HG03280 (cell line): ENCODE measurements around the gene TAS2R50.
"Not testable (repeated sequence)": the region's sequence is repeated elsewhere in the genome, so short reads cannot be mapped to it uniquely, and the experiment has no call there.

Source experiments
- ATAC-seq: cut with Tn5 transposase; IDR thresholded peaks from one replicate; pipeline ENCODE4 v1.9.1; 2021; ENCODE audit warnings: mild to moderate bottlenecking, moderate library complexity; ENCODE audit not compliant: unreplicated experiment

The TAS2R50 gene, protein sequence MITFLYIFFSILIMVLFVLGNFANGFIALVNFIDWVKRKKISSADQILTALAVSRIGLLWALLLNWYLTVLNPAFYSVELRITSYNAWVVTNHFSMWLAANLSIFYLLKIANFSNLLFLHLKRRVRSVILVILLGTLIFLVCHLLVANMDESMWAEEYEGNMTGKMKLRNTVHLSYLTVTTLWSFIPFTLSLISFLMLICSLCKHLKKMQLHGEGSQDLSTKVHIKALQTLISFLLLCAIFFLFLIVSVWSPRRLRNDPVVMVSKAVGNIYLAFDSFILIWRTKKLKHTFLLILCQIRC

DNA sequence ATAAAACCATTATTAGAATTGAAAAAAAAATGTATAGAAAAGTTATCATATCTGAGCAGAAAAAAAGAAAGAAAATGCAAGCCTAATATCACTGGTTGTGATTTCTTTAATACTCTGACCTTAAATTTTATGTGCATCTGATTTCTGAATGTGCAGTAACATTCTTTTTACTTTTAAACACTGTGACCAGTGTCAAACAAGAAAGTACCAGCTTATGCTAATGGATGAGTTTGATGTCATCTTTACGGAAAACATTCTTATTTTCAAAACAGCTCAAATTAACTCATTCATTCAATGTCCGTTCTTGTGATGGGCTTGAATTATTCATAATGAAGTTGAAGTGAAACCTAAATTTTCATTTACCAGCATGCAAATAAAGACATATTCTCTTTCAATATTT, at the start of gene TAS2R50:
TSS of gene TAS2R50 (minus strand) at position 101 of the 400 bp plus-strand sequence. CDS start at position 49, 52 bp downstream.
- no peak for ATAC-seq

DNA sequence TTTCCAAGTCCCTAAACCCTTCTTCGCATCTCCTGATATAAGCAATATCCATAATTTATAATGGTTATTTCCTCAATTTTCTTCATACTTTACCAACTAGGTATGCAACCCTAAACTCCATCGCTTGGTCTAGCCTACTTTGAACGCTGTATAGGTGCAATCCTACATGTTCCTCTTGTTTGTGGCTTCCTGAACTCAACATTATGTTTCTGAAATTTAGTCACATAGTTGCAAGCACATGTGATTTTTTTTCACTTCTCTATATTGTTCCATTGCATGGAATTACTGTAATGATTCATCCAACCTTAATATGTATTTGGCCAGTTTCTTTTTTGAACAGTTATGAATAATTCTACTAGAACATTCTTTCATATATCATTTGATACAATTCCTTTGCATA, 47.2 kb upstream of the TAS2R50 start:
- not testable (repeated sequence) for ATAC-seq

DNA sequence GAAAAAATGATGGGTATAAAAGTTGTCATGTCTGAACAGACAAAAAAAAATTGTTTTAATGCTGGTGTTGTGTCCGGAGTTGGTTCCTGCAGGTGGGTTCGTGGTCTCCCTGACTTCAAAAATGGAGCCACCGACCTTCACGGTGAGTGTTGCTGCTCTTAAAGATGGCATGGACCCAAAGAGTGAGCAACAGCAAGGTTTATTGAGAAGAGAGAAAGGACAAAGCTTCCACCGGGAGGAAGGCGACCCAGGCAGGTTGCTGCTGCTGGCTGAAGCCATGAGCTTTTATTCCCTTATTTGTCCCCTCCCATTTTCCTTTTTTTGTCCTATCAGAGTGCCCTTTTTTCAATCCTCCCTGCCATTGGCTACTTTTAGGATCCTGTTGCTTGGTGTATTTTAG, 44.6 kb upstream of the TAS2R50 start, which contains the start of gene TAS2R31:
TSS of gene TAS2R31 (minus strand) at position 101 of the 400 bp plus-strand sequence. CDS start at position 29, 72 bp downstream.
- ATAC-seq: no peak

DNA sequence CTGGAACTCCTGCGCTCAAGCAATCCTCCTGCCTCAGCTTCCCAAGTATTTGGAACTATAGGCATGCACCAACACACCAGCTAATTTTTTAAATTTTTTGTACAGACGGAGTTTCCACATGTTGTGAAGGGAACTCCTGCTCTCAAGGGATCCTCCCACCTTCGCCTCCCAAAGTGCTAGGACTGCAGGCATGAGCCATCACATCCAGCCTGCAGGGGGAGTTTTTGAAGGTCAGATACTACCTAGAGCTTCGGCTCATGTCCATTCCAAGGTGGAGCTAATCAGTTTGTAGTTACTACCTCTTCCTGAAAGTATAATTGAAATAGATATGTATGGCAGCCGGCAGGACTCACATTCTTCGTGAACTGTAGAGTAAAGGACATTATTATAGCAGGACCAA, 39.4 kb upstream of the TAS2R50 start:
- no peak for ATAC-seq

DNA sequence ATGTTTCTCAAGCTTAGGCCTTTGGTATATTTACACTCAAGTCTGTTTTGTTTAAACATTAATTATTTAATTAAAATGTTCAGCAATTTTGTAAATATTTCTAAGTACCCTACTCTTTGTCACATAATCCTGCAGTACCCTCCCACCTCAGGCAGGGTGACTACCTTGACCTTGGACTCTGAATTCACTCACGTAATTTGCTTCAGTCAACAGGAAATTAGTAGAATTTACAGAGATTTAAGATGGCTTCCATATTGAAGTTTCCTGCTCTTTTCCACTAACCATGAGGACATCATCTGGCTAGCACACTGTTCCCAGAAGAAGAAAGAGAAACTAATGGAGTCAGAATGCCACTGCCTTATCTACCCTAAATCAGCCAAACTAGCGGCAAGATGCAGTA, 36.7 kb upstream of the TAS2R50 start:
- ATAC-seq: no peak

DNA sequence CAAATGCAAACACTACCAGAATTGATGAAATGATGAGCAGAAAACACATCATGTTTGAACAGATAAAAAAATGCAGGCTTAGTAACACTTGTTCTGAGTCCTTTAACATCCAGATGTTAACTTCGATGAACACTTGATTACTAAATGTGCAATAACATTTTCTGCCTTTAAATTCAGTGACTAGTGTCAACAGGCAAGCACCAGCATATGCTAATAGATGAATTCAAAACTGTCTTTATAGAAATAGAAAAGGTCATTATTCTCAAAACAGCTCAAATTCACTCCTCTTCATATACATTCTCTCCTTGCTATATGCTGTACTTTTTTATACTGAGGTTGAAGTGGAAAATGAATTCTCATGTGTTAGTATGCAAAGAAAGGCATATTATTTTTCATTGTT, 35.8 kb upstream of the TAS2R50 start, which contains the start of gene TAS2R19:
TSS of gene TAS2R19 (minus strand) at position 101 of the 400 bp plus-strand sequence. CDS start at position 52, 49 bp downstream.
- no peak for ATAC-seq

DNA sequence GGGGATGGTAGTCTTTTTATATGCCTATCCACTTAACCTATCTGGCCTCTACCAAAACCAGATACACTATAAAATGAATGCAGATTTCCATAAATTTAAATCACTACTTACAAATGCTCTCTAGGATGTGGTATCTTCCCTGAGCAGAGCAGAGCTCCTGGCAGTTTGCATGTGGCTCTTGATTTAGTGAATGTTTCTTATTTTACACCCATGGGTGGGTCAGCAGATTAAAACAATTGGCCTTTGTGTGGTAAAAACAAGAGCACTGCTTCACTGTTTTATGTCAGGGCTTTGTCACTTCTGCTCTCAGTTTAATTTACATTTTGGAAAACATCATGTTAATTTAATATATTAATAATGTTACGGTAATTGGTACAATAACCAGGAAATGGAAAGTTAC, 30.2 kb upstream of the TAS2R50 start:
- ATAC-seq: no peak

DNA sequence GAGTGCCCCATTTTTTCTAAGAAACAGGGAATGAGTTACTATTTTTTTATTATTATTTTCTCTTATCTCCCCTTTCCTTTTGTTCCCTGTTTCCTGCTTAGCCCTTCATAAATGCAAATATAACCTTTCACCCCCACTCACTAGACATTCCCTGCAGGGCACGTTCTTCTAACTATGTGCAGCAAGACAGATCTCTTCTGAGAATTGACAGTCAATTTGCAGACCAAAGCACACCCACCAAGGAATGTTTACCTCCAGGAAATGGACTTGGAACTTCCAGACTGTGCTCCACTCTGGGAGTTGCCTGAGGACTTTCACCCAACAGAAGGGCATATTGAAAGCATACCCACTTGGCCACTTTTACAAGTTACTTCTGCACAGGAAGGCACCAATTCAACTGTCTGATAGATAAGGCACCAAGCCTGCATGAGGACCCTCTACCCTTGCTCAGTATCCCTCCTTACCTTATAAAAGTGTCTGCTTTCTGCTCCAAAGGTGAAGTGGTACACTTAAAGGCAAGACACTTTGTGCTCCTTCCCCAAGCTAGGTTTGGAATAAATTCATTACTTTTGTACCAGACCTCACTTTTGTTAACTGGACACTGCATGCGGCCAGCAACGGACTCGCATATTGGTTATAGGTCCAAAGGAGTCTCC, 29.2 kb upstream of the TAS2R50 start:
- ATAC-seq: no peak

DNA sequence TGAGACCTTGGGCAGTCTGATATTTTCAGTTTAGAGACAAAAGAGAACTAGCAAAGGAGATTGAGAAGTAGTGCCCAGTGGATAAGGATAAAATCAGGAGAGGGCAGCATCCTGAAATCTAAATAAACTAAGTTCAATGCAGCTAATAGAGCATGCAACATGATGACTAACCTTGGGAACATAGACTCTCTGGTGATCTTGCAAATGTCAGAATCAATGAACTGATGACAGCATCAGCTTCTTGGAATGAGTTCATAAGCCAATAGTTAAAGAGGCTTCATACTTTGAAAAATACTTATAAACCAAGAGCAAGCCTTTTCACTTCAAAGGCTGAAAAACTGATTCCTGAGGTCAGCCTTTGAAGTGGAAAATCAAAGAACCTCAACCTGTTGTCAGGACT, 27.5 kb upstream of the TAS2R50 start:
- no peak for ATAC-seq

DNA sequence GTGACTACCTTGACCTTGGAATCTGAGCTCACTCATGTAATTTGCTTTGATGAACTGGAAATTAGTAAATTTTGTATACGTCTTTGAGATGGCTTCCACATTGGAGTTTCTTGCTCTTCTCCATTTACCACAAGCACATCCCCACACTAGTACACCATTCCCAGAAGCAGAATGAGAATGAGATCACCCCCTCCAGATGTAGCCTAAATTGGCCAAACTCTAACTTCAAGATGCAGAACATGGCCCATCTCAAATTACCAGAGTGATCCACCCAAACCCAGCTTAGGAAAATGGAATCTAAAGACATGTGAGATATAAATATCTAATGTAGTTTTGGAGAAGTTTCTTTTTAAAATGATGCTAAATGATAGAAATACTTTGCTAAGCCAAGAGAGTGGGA, 20.9 kb upstream of the TAS2R50 start:
- no peak for ATAC-seq

DNA sequence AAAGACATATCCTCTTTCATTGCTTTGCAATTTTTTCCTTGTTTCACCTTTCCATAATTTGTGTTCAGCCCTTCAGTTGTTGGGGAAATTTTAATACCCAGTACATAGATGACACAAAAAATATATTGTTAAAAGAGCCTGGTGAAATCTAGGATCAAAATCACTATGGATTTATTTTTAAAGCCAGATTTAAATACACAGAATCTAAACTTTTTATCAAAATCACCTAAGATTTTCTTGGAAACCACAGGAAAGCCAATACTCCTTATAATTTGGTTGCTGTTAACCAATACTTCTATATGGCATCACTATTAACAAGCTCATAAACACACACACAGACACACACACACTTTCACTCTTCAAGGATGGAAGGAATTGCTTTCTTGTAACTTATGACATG, 11.5 kb upstream of the TAS2R50 start, which contains the start of gene TAS2R20:
TSS of gene TAS2R20 (minus strand) at position 101 of the 400 bp plus-strand sequence. CDS start 429 bp downstream, outside the sequence.
- ATAC-seq: no peak

DNA sequence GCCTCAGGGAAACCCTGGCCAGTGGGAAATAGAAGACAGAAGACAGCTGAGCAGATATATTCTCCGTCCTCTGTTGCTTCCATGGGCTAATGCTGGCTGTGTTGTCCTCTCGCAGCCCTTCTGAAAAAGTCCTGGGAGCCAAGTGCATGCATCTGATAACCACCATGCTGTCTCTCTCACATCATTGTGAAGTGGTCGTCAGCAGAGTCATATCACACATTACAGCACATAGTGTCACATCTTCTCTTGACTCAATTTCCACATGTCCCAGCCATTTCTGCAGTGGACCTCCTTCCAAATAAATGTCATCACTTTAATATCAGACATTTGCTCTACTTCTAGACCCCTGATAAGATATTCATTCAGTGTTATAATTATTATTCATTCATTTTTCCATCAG, 7.6 kb upstream of the TAS2R50 start:
- ATAC-seq: no peak

DNA sequence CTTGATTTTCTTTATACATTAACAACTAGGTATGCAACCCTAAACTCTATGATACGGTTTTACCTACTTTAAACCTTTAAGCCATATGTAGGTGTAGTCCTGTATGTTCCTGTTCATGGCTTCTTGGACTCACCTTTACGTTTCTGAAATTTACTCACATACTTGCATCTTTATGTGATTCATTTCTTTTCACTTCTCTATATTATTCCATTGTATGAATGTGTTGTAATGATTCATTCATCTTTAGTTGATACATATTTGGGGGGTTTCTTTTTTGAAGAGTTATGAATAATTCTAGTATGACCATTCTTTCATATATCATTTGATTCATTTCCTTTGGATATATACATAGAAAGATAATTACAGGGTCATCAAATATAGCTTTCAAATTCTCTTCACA, 2.4 kb upstream of the TAS2R50 start:
- no peak for ATAC-seq

DNA sequence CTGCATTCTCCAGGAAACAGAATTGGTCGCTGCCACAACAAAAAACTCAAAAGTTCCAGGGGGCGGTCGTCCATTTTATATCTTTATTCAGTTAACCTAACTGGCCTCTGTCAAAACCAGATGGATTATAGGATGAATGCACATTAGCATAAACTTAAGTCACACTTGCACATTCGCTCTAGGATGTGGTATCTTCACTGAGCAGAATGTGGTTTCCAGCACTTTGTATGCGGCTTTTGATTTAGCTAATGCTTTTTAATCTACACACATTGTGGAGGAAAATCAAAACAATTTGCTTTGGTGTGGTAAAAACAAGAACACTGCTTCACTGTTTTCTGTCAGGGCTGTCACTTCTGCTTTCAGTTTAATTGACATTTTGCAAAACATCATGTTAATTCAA, 4.5 kb downstream of the TAS2R50 start:
- no peak for ATAC-seq

DNA sequence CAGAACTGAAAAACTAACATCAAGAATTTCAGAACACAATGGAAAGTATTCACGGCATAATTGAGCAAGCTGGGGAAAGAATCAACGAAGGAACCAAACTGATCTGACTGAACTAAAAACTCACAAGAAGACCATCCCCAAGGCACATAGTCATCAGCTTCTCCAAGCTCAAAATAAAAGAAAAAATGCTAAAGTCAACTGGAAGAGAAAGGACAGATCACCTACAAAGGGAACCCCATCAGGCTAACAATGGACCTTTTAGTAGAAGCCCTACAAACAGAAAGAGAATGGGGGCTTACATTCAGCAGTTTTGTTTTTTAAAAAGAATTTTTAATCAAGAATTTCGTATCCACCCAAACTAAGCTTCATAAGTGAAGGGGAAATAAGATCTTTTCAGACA, 11.7 kb downstream of the TAS2R50 start:
- ATAC-seq: no peak

DNA sequence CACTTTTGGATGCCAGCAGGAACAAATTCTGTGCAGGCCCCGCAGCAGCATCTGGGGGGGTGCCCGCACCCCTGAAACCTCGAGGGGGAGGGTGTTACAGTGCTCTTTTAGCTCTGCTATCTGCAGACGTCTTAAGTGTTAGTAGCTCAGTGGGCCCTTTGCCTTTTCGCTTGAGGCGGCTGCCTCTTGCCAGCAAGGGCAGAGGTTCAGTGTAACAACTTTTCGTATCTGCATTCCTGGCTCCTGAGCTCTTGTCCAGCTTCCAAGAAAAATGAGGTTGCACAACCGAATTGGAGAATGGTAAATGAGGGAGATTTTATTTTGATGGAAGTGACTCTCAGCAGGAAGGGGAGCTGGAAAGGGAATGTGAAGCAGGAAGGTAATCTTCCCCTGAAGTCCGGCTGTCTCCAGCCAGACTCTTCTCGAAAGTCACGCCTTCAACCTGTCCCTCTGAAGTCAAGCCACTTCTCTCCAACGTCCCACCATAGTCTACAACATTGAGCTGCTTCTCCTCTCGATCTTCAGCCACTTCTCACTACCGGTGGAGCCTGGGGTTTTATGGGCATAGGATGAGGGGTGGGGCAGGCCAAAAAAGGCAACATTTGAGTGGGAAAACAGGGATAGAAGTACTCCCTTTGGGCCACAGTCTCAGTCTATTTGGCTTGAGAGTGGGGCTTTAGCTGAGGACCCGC, 17.8 kb downstream of the TAS2R50 start:
- no peak for ATAC-seq

DNA sequence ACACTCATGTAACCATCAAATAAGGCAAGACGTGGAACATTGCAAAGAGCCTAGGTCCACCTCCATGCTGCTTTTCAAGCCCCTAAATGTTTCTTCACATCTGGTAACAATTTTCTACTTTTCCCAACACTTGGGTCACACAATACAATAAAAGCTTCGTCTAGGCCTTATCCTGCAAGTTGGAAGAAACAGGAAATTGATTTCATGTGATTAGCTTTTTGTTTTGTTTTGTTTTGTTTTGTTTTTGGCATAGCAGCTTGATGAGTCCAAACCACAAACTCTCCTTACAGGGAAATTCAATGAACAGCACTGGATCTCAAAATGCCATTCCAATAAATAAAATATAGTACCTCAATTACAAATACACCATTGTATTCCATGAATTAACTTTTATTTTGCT, 19.3 kb downstream of the TAS2R50 start:
- ATAC-seq: no peak

DNA sequence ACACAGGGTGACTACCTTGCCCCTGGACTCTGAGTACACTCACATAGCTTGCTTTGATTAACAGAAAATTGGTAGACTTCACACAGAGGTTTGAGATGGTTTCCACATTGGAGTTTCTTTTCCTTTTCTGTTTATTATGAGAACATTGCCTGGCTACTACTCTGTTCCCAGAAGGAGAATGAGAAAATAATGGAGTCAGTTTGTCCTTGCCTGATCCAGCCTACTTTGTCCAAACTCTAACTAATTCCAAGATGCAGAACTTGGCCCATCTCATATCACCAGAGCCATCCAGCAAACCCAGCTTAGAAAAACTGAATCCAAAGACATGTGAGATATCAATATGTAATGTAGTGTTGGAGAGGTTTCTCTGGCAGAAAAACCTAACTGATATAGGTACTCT, 20.4 kb downstream of the TAS2R50 start:
- ATAC-seq: no peak

DNA sequence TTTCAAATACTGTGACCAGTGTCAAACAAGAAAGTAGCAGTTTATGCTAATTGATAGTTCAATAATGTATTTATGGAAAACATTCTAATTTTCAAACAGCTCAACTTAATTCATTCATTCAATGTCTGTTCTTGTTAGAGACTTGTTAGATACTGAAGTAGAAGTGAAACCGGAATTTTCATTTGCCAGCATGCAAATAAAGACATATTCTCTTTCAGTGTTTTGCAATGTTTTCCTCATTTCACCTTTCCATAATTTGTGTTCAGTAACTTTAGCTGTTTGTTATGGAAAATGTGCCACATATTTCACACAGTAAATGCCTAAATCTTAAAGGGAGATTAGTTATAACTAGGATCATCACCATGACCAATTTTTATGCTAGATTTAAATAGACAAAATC, 21.2 kb downstream of the TAS2R50 start:
- ATAC-seq: no peak

DNA sequence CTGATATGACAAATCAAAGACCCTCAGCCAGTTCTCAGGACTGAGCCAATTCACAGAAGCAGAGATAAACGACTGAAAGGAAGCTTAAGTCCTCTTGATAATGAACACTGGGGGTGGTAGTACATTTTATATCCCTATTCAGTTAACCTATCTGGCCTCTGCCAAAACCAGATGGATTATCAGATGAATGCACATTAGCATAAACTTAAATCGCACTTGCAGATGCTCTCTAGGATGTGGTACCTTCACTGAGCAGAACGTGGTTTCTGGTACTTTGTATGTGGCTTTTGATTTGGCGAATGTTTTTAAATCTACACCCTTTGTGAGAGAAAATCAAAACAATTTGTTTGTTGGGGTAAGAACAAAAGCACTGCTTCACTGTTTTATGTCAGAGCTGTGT, 26.5 kb downstream of the TAS2R50 start:
- ATAC-seq: no peak

DNA sequence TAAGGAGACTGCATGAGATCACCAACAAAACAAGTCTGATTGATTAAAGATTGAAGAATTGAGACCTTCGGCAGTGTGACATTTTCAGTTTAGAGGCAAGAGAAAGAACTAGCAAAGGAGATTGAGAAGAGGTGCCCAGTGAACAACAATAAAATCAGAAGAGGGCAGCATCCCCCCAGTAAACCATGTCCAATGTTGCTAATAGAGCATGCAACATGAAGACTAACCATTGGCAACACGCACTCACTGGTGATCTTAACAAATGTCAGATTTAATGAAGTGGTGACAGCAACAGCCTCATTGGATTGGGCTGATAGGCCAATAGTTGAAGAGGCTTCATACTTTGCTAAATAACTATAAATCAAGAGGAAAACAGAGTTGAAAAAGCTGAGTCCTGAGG, 26.9 kb downstream of the TAS2R50 start:
- ATAC-seq: no peak

DNA sequence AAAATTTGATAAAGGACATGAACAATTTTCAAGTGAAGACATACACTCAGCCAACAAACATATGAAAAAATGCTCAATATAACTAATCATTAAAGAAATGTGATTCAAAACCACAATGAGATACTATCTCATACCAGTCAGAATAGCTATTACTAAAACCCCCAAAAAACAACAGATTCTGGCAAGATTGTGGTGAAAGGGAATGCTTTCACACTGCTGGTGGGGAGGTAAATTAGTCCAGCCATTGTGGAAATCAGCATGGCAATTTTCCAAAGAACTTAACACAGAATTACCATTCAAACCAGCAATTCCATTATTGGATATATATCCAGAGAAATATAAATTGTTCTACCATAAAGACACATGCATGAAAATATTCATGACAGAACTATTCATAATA, 29.0 kb downstream of the TAS2R50 start:
- no peak for ATAC-seq
